Epithelial cell of esophagus (primary cell): ENCODE results near the gene JPH3.

Experiments
- DNase-seq: peaks from one replicate; pipeline ENCODE4 v3.0.0; 2010; ENCODE audit warnings: low read depth
- H3K4me3 ChIP-seq: 2 replicates; pipeline ENCODE4 v1.5.1; 2011; ENCODE audit warnings: mild to moderate bottlenecking, low read length, control low read depth
- TF ChIP-seq, protein P1 (sequence below): IDR thresholded peaks from 2 replicates; pipeline ENCODE4 v1.5.1; 2011; ENCODE audit warnings: low read depth, mild to moderate bottlenecking, low read length, control low read depth, inconsistent platforms; ENCODE audit not compliant: insufficient read depth; ENCODE audit errors: missing control alignments

Gene JPH3

GRCh38 chr16:87705771-87706277, 103.5 kb downstream of the JPH3 start:
- no peak for DNase-seq
- TF ChIP-seq, protein P1, sequence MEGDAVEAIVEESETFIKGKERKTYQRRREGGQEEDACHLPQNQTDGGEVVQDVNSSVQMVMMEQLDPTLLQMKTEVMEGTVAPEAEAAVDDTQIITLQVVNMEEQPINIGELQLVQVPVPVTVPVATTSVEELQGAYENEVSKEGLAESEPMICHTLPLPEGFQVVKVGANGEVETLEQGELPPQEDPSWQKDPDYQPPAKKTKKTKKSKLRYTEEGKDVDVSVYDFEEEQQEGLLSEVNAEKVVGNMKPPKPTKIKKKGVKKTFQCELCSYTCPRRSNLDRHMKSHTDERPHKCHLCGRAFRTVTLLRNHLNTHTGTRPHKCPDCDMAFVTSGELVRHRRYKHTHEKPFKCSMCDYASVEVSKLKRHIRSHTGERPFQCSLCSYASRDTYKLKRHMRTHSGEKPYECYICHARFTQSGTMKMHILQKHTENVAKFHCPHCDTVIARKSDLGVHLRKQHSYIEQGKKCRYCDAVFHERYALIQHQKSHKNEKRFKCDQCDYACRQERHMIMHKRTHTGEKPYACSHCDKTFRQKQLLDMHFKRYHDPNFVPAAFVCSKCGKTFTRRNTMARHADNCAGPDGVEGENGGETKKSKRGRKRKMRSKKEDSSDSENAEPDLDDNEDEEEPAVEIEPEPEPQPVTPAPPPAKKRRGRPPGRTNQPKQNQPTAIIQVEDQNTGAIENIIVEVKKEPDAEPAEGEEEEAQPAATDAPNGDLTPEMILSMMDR = no peak
- no peak overlapping the region for H3K4me3 ChIP-seq

- TF ChIP-seq, protein P1 = no peak
- no peak overlapping the region for H3K4me3 ChIP-seq
- DNase-seq = no peak
Observed at GRCh38 chr16:87706278-87707000, 104.1 kb downstream of the JPH3 start.

DNA sequence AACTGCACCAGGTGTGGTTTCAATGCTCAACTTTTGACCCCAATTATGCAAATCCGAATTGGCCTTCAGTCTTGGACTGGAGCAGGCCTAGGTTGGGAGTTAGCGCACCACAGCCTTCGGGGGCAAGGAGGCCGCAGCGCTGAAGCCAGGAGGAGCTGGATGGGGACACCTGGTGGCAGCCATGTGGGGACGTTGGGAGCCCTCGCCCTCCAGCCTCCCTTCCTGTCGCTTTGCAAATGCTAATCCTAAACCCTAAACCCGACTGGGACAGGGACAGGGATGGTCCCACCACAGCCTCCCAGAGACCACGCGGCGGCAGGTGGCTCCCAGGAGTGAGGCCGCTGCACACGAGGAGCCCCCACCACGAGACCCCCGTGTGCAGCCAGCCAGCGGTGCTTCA, 104.8 kb downstream of the JPH3 start:
- no peak for DNase-seq
- no peak overlapping the region for H3K4me3 ChIP-seq
- TF ChIP-seq, protein P1 = no peak

DNA sequence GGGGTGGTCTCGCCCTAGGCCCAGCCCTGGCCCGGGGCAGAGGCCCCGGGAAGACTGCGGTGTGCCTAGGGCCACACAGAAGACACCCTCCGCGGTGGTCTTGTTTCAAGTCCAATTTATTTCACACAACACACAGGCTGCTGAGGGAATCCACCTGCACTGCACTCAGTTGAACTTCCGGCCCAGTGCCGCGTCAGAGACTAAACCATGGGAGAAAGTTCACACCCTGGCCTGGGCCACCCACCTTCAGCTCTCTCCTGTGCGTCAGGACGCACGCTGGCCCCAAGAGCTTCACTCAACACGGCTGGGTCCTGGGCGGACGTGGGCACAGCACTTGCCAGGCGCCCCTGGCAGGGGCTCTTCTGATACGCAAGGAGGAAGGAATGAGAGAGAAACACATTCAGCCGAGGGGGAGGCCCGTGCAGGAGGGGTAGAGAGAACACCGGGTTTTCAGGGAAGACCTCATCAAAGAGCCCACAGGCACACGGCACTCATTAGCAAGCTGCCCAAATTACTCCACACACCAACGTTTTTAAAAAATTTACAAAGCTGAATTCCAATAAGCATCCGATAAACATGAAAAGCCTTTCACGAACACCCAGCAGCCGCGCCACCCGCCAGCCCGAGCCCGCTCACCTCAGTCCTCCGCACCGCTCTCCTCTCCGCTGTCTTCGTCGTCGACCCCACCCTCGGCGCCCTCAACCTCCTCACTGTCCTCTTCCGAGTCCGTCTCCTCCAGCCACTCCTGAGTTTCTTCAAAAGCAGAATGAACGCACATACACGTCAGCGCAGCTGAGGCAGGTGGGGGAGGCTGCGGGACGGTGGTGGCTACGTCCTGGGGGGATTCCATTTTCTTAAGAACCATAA, 105.6 kb downstream of the JPH3 start:
- TF ChIP-seq, protein P1 = no peak
- H3K4me3 ChIP-seq = no peak overlapping the region
- no peak for DNase-seq

GRCh38 chr16:87708881-87709638, 106.8 kb downstream of the JPH3 start:
- no peak overlapping the region for H3K4me3 ChIP-seq
- DNase-seq = no peak
- TF ChIP-seq, protein P1 = no peak

GRCh38 chr16:87709677-87710076, 107.4 kb downstream of the JPH3 start:
- no peak for DNase-seq
- H3K4me3 ChIP-seq = no peak overlapping the region
- TF ChIP-seq, protein P1 = no peak
